GM18907 (cell line): ENCODE results near the gene TLK1.

Experiments used
- ATAC-seq: cut with Tn5 transposase; IDR thresholded peaks from one replicate; pipeline ENCODE4 v1.9.1; 2021; ENCODE audit warnings: mild to moderate bottlenecking, moderate library complexity; ENCODE audit not compliant: unreplicated experiment

The TLK1 gene

GRCh38 chr2:171160119-171160955, at the start of gene TLK1:
Gene TLK1 (minus strand): TSS chr2:171160893. CDS start chr2:171160428, 465 bp downstream.
- ATAC-seq, result peak; percentile 59

- no peak for ATAC-seq
Measured at GRCh38 chr2:171210216-171210863, 49.6 kb upstream of the TLK1 start.

- ATAC-seq, result no peak
Measured at GRCh38 chr2:171208657-171209056, 48.0 kb upstream of the TLK1 start.

- ATAC-seq, result no peak
Measured at GRCh38 chr2:171206422-171207115, 45.9 kb upstream of the TLK1 start.

- no peak for ATAC-seq
Measured at GRCh38 chr2:171205551-171205950, 44.9 kb upstream of the TLK1 start.

GRCh38 chr2:171201767-171202166, 41.1 kb upstream of the TLK1 start:
- ATAC-seq, result no peak

- ATAC-seq, result no peak
Measured at GRCh38 chr2:171201271-171201670, 40.6 kb upstream of the TLK1 start.

- ATAC-seq, result no peak
Measured at GRCh38 chr2:171200469-171200868, 39.8 kb upstream of the TLK1 start.

GRCh38 chr2:171191021-171191420, 30.3 kb upstream of the TLK1 start:
- no peak for ATAC-seq

GRCh38 chr2:171187819-171188218, 27.1 kb upstream of the TLK1 start:
- no peak for ATAC-seq

- no peak for ATAC-seq
Measured at GRCh38 chr2:171187177-171187576, 26.5 kb upstream of the TLK1 start.

GRCh38 chr2:171185941-171186340, 25.2 kb upstream of the TLK1 start:
- no peak for ATAC-seq

- no peak for ATAC-seq
Measured at GRCh38 chr2:171185165-171185818, 24.6 kb upstream of the TLK1 start.

- no peak for ATAC-seq
Measured at GRCh38 chr2:171181064-171182049, 20.7 kb upstream of the TLK1 start.

GRCh38 chr2:171180229-171180930, 19.7 kb upstream of the TLK1 start:
- ATAC-seq, result no peak

- ATAC-seq, result no peak
Measured at GRCh38 chr2:171178993-171179392, 18.3 kb upstream of the TLK1 start.

GRCh38 chr2:171176516-171176915, 15.8 kb upstream of the TLK1 start:
- no peak for ATAC-seq

GRCh38 chr2:171174075-171174474, 13.4 kb upstream of the TLK1 start:
- ATAC-seq, result no peak

GRCh38 chr2:171173087-171173486, 12.4 kb upstream of the TLK1 start:
- no peak for ATAC-seq
